Lung (tissue), 12 donors: ENCODE results near the gene DOP1A. TPM values are rescaled to one million over a fixed set of nuclear protein-coding genes. Genes with fewer than 3 reads are reported as not detected.

Experiments used
- ATAC-seq: fragments of 200-7000 bp; cut with Tn5 transposase; one replicate; pipeline ENCODE4 v1.9.1; 2020; ENCODE audit warnings: moderate number of reproducible peaks; ENCODE audit not compliant: insufficient read depth, low FRiP score
- DNase-seq, 3 donors: peaks; one replicate each; pipeline ENCODE4 v3.0.0-alpha.2; 2013 to 2017
- H3K27ac ChIP-seq, 2 donors: one replicate each; pipeline ENCODE4 v1.5.1; 2013; ENCODE audit warnings: mild to moderate bottlenecking in 2 of 2, moderate library complexity in 2 of 2, control low read depth in 1 of 2, inconsistent platforms in 1 of 2, low read depth in 1 of 2, low read length in 1 of 2
- H3K27me3 ChIP-seq, 3 donors: one replicate each; pipeline ENCODE4 v1.5.1; 2013; ENCODE audit warnings: low read length in 2 of 3; ENCODE audit not compliant: control insufficient read depth in 3 of 3, insufficient read depth in 3 of 3
- H3K36me3 ChIP-seq, 4 donors: one replicate each; pipeline ENCODE4 v1.5.1; 2013; ENCODE audit warnings: low read length in 4 of 4, mild to moderate bottlenecking in 1 of 4, moderate library complexity in 1 of 4; ENCODE audit not compliant: control insufficient read depth in 4 of 4, insufficient read depth in 4 of 4
- H3K4me1 ChIP-seq, 5 donors: one replicate each; pipeline ENCODE4 v1.5.1; 2013; ENCODE audit warnings: low read length in 5 of 5, mild to moderate bottlenecking in 2 of 5, moderate library complexity in 1 of 5; ENCODE audit not compliant: control insufficient read depth in 5 of 5, insufficient read depth in 5 of 5
- H3K4me3 ChIP-seq: one replicate; pipeline ENCODE4 v1.5.1; 2013; ENCODE audit warnings: mild to moderate bottlenecking, control low read depth, moderate library complexity
- H3K9ac ChIP-seq, 2 donors: one replicate each; pipeline ENCODE4 v1.5.1; 2013; ENCODE audit warnings: low read length in 2 of 2, control low read depth in 1 of 2; ENCODE audit not compliant: insufficient read depth in 1 of 2
- H3K9me3 ChIP-seq, 4 donors: one replicate each; pipeline ENCODE4 v1.5.1; 2013; ENCODE audit warnings: low read length in 3 of 4, mild to moderate bottlenecking in 1 of 4, moderate library complexity in 1 of 4; ENCODE audit not compliant: control insufficient read depth in 4 of 4, insufficient read depth in 3 of 4
- CTCF ChIP-seq: IDR thresholded peaks from 2 replicates; pipeline ENCODE4 v1.5.1; 2012; ENCODE audit warnings: mild to moderate bottlenecking; ENCODE audit errors: control extremely low read depth, extremely low read depth
- WGBS, 2 donors: extraction: QIAGEN DNeasy Blood & Tissue Kit; methylation state at CpG; one replicate each; pipeline ENCODE4 v1.1.7; 2013; 5-methylcytosine and 5-hydroxymethylcytosine counted together
- polyA plus RNA-seq, 2 donors: library from polyadenylated mRNA; stranded (reverse); fragments of 200-250 nt; gene quantifications; one replicate each; pipeline ENCODE4 v1.2.1, GENCODE V29; 2013
- total RNA-seq, 2 donors: library from RNA; depleted of rRNA in 1 of 2; stranded (reverse); fragments of >200 nt in 1 of 2; gene quantifications; one replicate each; pipeline ENCODE4 v1.2.1, GENCODE V29; 2014 to 2021
- donor health status: control.
- donor health status: control.
- donor health status: Bipolar disorder and iron deficiency.
- donor health status: healthy.
- donor health status: DM: yes; HTN: yes; CAD: no.

The DOP1A gene
- total and polyA plus RNA-seq, 4 donors = 5.0 to 64.7 (median 13.1) TPM

- ATAC-seq = no peak
- H3K4me3 ChIP-seq = no peak overlapping the region
- no peaks in the 10 kb centered on the region for H3K9me3 ChIP-seq
- H3K4me1 ChIP-seq = peaks cover 0 to 18% (median 6%) of the 10 kb centered on the region in 5 donors
- DNase-seq = no peak
- peak overlapping the region in 1 of 2 donors; percentile 2 for H3K9ac ChIP-seq
- H3K36me3 ChIP-seq = no peaks in the 10 kb centered on the region
- no peak overlapping the region for H3K27ac ChIP-seq
- no peaks in the 10 kb centered on the region for H3K27me3 ChIP-seq
- 91 to 96% methylated on average over 2 of the region's 2 CpGs for WGBS, 2 donors
- no peak for TF ChIP-seq CTCF
Measured at GRCh38 chr6:83072726-83073125, 5.3 kb downstream of the DOP1A start.

GRCh38 chr6:83073615-83074014 is 6.1 kb downstream of the DOP1A start:
- H3K4me1 ChIP-seq = peaks cover 0 to 13% (median 6%) of the 10 kb centered on the region in 5 donors
- H3K4me3 ChIP-seq = no peak overlapping the region
- no peak for TF ChIP-seq CTCF
- ATAC-seq = peak; percentile 60
- no peak for DNase-seq
- no peaks in the 10 kb centered on the region for H3K27me3 ChIP-seq
- H3K9me3 ChIP-seq = no peaks in the 10 kb centered on the region
- 62 to 71% methylated on average over 1 of the region's 1 CpG for WGBS, 2 donors
- H3K9ac ChIP-seq = no peak overlapping the region
- H3K36me3 ChIP-seq = no peaks in the 10 kb centered on the region
- no peak overlapping the region for H3K27ac ChIP-seq

DNA sequence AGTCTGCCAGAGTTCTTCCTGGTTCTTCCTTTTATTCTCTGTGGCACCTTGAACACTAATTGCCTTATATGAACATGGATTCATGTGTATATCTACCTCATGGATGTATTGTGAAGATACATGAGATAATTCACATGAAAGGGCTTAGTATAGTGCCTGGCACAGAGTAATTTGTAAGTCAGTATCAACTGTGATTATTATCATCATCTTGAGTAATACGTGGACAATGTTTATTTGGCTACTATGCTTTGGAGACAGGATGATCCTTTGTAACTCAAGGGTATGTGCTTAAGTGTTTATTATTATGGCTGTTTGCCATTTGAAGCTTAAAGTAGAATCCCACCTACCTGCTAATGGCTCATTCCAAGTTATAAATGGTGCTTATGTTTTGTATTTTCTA is 16.0 kb downstream of the DOP1A start:
- 37 to 78% methylated on average over 1 of the region's 1 CpG for WGBS, 2 donors
- H3K9me3 ChIP-seq = no peaks in the 10 kb centered on the region
- no peak overlapping the region for H3K27ac ChIP-seq
- DNase-seq = no peak
- H3K27me3 ChIP-seq = no peaks in the 10 kb centered on the region
- TF ChIP-seq CTCF = no peak
- H3K9ac ChIP-seq = no peak overlapping the region
- H3K36me3 ChIP-seq = no peaks in the 10 kb centered on the region
- peaks cover 0 to 4% (median 0%) of the 10 kb centered on the region in 5 donors for H3K4me1 ChIP-seq
- H3K4me3 ChIP-seq = no peak overlapping the region
- no peak for ATAC-seq

- no peak overlapping the region for H3K27ac ChIP-seq
- H3K9me3 ChIP-seq = no peaks in the 10 kb centered on the region
- TF ChIP-seq CTCF = no peak
- WGBS, 2 donors = 76 to 79% methylated on average over 2 of the region's 2 CpGs
- no peak overlapping the region for H3K4me3 ChIP-seq
- no peak for ATAC-seq
- no peak for DNase-seq
- peaks cover 0 to 2% (median 0%) of the 10 kb centered on the region in 5 donors for H3K4me1 ChIP-seq
- no peaks in the 10 kb centered on the region for H3K27me3 ChIP-seq
- H3K36me3 ChIP-seq = no peaks in the 10 kb centered on the region
- H3K9ac ChIP-seq = no peak overlapping the region
Measured at GRCh38 chr6:83086751-83087150, 19.3 kb downstream of the DOP1A start.
